HepG2 (cell line): ENCODE data around the gene POLR1G. TPM values are rescaled to one million over a fixed set of nuclear protein-coding genes. Genes with fewer than 3 reads are reported as not detected.
A peak's percentile ranks its signal among the peaks of the same experiment; 100 is the strongest.

Source experiments
- CSRNP1 ChIP-seq: sonication (generic); formaldehyde crosslinking; IDR thresholded peaks from 2 replicates; pipeline ENCODE4 v1.8.1; 2023; ENCODE audit warnings: mild to moderate bottlenecking, missing genetic modification reagents
- IRF9 ChIP-seq: sonication (generic); formaldehyde crosslinking; IDR thresholded peaks from 2 replicates; pipeline ENCODE4 v1.8.0; 2022; ENCODE audit warnings: missing genetic modification reagents, mild to moderate bottlenecking, borderline replicate concordance
- KLF9 ChIP-seq: IDR thresholded peaks from 2 replicates; pipeline ENCODE4 v1.6.1; 2016; ENCODE audit warnings: low read depth
- MEIS2 ChIP-seq: sonication (generic); formaldehyde crosslinking; IDR thresholded peaks from 2 replicates; pipeline ENCODE4 v1.9.0; 2021; ENCODE audit warnings: mild to moderate bottlenecking, missing genetic modification reagents
- NFAT5 ChIP-seq: sonication (generic); formaldehyde crosslinking; IDR thresholded peaks from 2 replicates; pipeline ENCODE4 v1.4.0; 2020; ENCODE audit warnings: missing genetic modification reagents
- NFIB ChIP-seq: sonication (generic); formaldehyde crosslinking; IDR thresholded peaks from 2 replicates; pipeline ENCODE4 v1.9.0; 2021; ENCODE audit warnings: missing genetic modification reagents, mild to moderate bottlenecking, borderline replicate concordance
- PAX8 ChIP-seq: sonication (generic); formaldehyde crosslinking; IDR thresholded peaks from 2 replicates; pipeline ENCODE4 v1.8.0; 2022; ENCODE audit warnings: mild to moderate bottlenecking, missing genetic modification reagents, borderline replicate concordance
- RARA ChIP-seq: IDR thresholded peaks from 2 replicates; pipeline ENCODE4 v1.6.1; 2016; ENCODE audit warnings: missing genetic modification reagents, missing compliant biosample characterization
- SIN3A ChIP-seq: IDR thresholded peaks from 2 replicates; pipeline ENCODE4 v1.6.1; 2011; ENCODE audit warnings: low read depth, mild to moderate bottlenecking, control low read depth, low read length, borderline replicate concordance
- SMAD3 ChIP-seq: sonication (generic); formaldehyde crosslinking; IDR thresholded peaks from 2 replicates; pipeline ENCODE4 v1.4.0; 2020; ENCODE audit warnings: missing genetic modification reagents
- SRSF1 ChIP-seq: fragments of 200-400 bp; formaldehyde crosslinking; optimal IDR thresholded peaks from 2 replicates; pipeline ENCODE3; 2017; ENCODE audit warnings: mild to moderate bottlenecking, low read depth, low read length, moderate library complexity
- TARDBP ChIP-seq: sonication (generic); formaldehyde crosslinking; IDR thresholded peaks from 2 replicates; pipeline ENCODE4 v1.8.0; 2022; ENCODE audit warnings: mild to moderate bottlenecking, missing genetic modification reagents
- TFDP1 ChIP-seq: IDR thresholded peaks from 2 replicates; pipeline ENCODE4 v1.6.1; 2016; ENCODE audit warnings: missing compliant biosample characterization, missing genetic modification reagents, borderline replicate concordance
- WIZ ChIP-seq: sonication (generic); formaldehyde crosslinking; IDR thresholded peaks from 2 replicates; pipeline ENCODE4 v1.5.1; 2020; ENCODE audit warnings: mild to moderate bottlenecking, missing genetic modification reagents
- YY1 ChIP-seq: IDR thresholded peaks from 2 replicates; pipeline ENCODE4 v1.6.1; 2011; ENCODE audit warnings: low read length, low read depth, moderate library complexity, mild to moderate bottlenecking; ENCODE audit not compliant: insufficient read depth, insufficient replicate concordance
- ZNF354B ChIP-seq: sonication (generic); formaldehyde crosslinking; IDR thresholded peaks from 2 replicates; pipeline ENCODE4 v1.8.0; 2022; ENCODE audit warnings: mild to moderate bottlenecking, missing genetic modification reagents
- ZNF431 ChIP-seq: sonication (generic); formaldehyde crosslinking; IDR thresholded peaks from 2 replicates; pipeline ENCODE4 v1.9.0; 2022; ENCODE audit warnings: missing genetic modification reagents, low read depth, mild to moderate bottlenecking, borderline replicate concordance
- ZNF614 ChIP-seq: IDR thresholded peaks from 2 replicates; pipeline ENCODE4 v1.6.1; 2018; ENCODE audit warnings: missing biosample characterization, missing genetic modification reagents, inconsistent platforms, borderline replicate concordance
- ZNF629 ChIP-seq: sonication (generic); formaldehyde crosslinking; conservative IDR thresholded peaks from 2 replicates; pipeline ENCODE4 v1.5.0; 2020; ENCODE audit warnings: missing genetic modification reagents
- polyA plus RNA-seq, 8 experiments: library from polyadenylated mRNA; depleted of rRNA in 3 of 8; stranded (reverse) in 7 of 8; unstranded in 1 of 8; fragments of >200 nt; fragmentation: Illumina TruSeq in 4 of 8; extraction: Trizol in 4 of 8; gene quantifications; 2 replicates each; pipeline versions ENCODE4 v1.2.1 to v1.2.3, GENCODE V29; 2011 to 2016; ENCODE audit warnings: low read depth in 4 of 8, missing spikeins in 1 of 8, mixed read lengths in 1 of 8; ENCODE audit not compliant: insufficient read depth in 1 of 8
- total RNA-seq, 5 experiments: library from RNA; depleted of rRNA; stranded (reverse); fragments of >200 nt; fragmentation: Illumina TruSeq; extraction: Trizol; gene quantifications; 2 replicates each; pipeline ENCODE4 v1.2.3, GENCODE V29; 2016; ENCODE audit warnings: low read depth in 1 of 5

Gene POLR1G
- total and polyA plus RNA-seq, 2 of the 13 experiments (the other 11 are each of a cell fraction or from before 2014, with no cell fraction given) = 3.5 to 20.8 TPM

GRCh38 chr19:45443462-45444317, 37.2 kb downstream of the POLR1G start (continued):
- no peak for TF ChIP-seq WIZ (CRISPR knock-in tag)
- peak; percentile 45; the same call in 1 of the 2 replicates for TF ChIP-seq MEIS2 (CRISPR knock-in tag)
- no peak for TF ChIP-seq SMAD3 (CRISPR knock-in tag)
- TF ChIP-seq IRF9 (CRISPR knock-in tag) = no peak
- TF ChIP-seq RARA (CRISPR knock-in tag) = peak; percentile 86
- peak; percentile 56; the same call in 1 of the 2 replicates for TF ChIP-seq TFDP1 (CRISPR knock-in tag)
- TF ChIP-seq ZNF431 (CRISPR knock-in tag) = 0 out of 2 replicates have a peak, but pooled peaks have one; percentile 51
- TF ChIP-seq ZNF629 (CRISPR knock-in tag) = 0 out of 2 replicates have a peak, but pooled peaks have one; percentile 22
- peak; percentile 76; the same call in 1 of the 2 replicates for TF ChIP-seq ZNF614 (CRISPR knock-in tag)
- no peak for TF ChIP-seq PAX8 (CRISPR knock-in tag)
- 0 out of 2 replicates have a peak, but pooled peaks have one; percentile 38 for TF ChIP-seq ZNF354B (CRISPR knock-in tag)
- no peak for TF ChIP-seq YY1
- peak; percentile 73; the same call in 1 of the 2 replicates for TF ChIP-seq SIN3A
- peak; percentile 69; the same call in 1 of the 2 replicates for TF ChIP-seq CSRNP1 (CRISPR knock-in tag)
- no peak for TF ChIP-seq NFAT5
- TF ChIP-seq SRSF1 = peak; percentile 57
- peak; percentile 78 for TF ChIP-seq TARDBP (CRISPR knock-in tag)
- TF ChIP-seq KLF9 = 0 out of 2 replicates have a peak, but pooled peaks have one; percentile 61
- TF ChIP-seq NFIB (CRISPR knock-in tag) = no peak
